MM.1S (cell line): ENCODE results near the gene C1orf185.
"Not testable (repeated sequence)": the region's sequence is repeated elsewhere in the genome, so short reads cannot be mapped to it uniquely, and the experiment has no call there.

ENCODE experiments used
- DNase-seq: peaks from one replicate; pipeline ENCODE4 v3.0.0-alpha.2; 2015
- H2AFZ ChIP-seq: fragments of 300-600 bp; sonication (generic); 2 replicates; pipeline ENCODE4 v1.6.0; 2016; ENCODE audit warnings: antibody characterized with exemption, low read length
- H3F3A ChIP-seq: fragments of 300-600 bp; sonication (generic); 2 replicates; pipeline ENCODE4 v1.6.1; 2016; ENCODE audit warnings: mild to moderate bottlenecking, antibody characterized with exemption, low read length, moderate library complexity, mixed read lengths; ENCODE audit not compliant: insufficient read depth
- H3K27ac ChIP-seq: fragments of 300-600 bp; sonication (generic); 2 replicates; pipeline ENCODE4 v1.5.1; 2016; ENCODE audit warnings: mild to moderate bottlenecking, low read length
- H3K27me3 ChIP-seq: fragments of 300-600 bp; sonication (generic); replicated peaks from 2 replicates; pipeline ENCODE4 v1.6.0; 2016; ENCODE audit warnings: low read length; ENCODE audit not compliant: insufficient read depth
- H3K36me3 ChIP-seq: fragments of 300-600 bp; sonication (generic); replicated peaks from 2 replicates; pipeline ENCODE4 v1.6.1; 2016; ENCODE audit warnings: mild to moderate bottlenecking, low read length, mixed read lengths; ENCODE audit not compliant: insufficient read depth
- H3K4me1 ChIP-seq: fragments of 300-600 bp; sonication (generic); 2 replicates; pipeline ENCODE4 v1.6.1; 2016; ENCODE audit warnings: low read length, mixed read lengths
- H3K4me2 ChIP-seq: fragments of 300-600 bp; sonication (generic); 2 replicates; pipeline ENCODE4 v1.6.0; 2016; ENCODE audit warnings: low read depth, low read length
- H3K4me3 ChIP-seq: fragments of 300-600 bp; sonication (generic); 2 replicates; pipeline ENCODE4 v1.5.1; 2016; ENCODE audit warnings: low read length, mixed read lengths
- H3K79me2 ChIP-seq: fragments of 300-600 bp; sonication (generic); 2 replicates; pipeline ENCODE4 v1.6.1; 2016; ENCODE audit warnings: mixed run types, low read length, mixed read lengths
- H3K9ac ChIP-seq: fragments of 300-600 bp; sonication (generic); 2 replicates; pipeline ENCODE4 v1.6.1; 2016; ENCODE audit warnings: low read length, mixed read lengths
- H3K9me2 ChIP-seq: fragments of 300-600 bp; sonication (generic); replicated peaks from 2 replicates; pipeline ENCODE4 v1.6.1; 2016; ENCODE audit warnings: mild to moderate bottlenecking, low read length, mixed read lengths; ENCODE audit not compliant: insufficient read depth
- H3K9me3 ChIP-seq: fragments of 300-600 bp; sonication (generic); replicated peaks from 2 replicates; pipeline ENCODE4 v1.6.1; 2016; ENCODE audit warnings: mild to moderate bottlenecking, low read length, mixed read lengths; ENCODE audit not compliant: insufficient read depth
- H4K20me1 ChIP-seq: fragments of 300-600 bp; sonication (generic); 2 replicates; pipeline ENCODE4 v1.6.1; 2016; ENCODE audit warnings: mild to moderate bottlenecking, low read length, moderate library complexity, mixed read lengths; ENCODE audit not compliant: insufficient read depth
- CTCF ChIP-seq: fragments of 300-600 bp; sonication (generic); IDR thresholded peaks from 2 replicates; pipeline ENCODE4 v1.5.1; 2016; ENCODE audit warnings: antibody characterized with exemption, low read length, mixed read lengths
- EZH2 ChIP-seq: fragments of 300-600 bp; sonication (generic); optimal IDR thresholded peaks from 2 replicates; pipeline ENCODE3; 2017; ENCODE audit warnings: low read depth, mild to moderate bottlenecking, antibody characterized with exemption, low read length, mixed read lengths
- EZH2phosphoT487 ChIP-seq: fragments of 300-600 bp; sonication (generic); IDR thresholded peaks from 2 replicates; pipeline ENCODE4 v1.6.1; 2018; ENCODE audit warnings: antibody characterized with exemption, low read length

The C1orf185 gene

GRCh38 chr1:51114137-51114536 is 12.1 kb downstream of the C1orf185 start:
- Histone ChIP-seq H3K4me3 (no peak overlapping the region), H3K9me2 (no peaks in the 10 kb centered on the region), H3K79me2 (no peaks in the 10 kb centered on the region), H3K27me3 (no peaks in the 10 kb centered on the region), H4K20me1 (no peaks in the 10 kb centered on the region), H2AFZ (no peak overlapping the region), H3K4me2 (no peak overlapping the region), H3K9ac (no peak overlapping the region), H3F3A (no peaks in the 10 kb centered on the region), H3K36me3 (no peaks in the 10 kb centered on the region), H3K27ac (no peak overlapping the region), H3K4me1 (no peaks in the 10 kb centered on the region), H3K9me3 (no peaks in the 10 kb centered on the region)
- DNase-seq, result no peak
- no peak for TF ChIP-seq EZH2

GRCh38 chr1:51115714-51116404 is 13.8 kb downstream of the C1orf185 start:
- H3K27ac ChIP-seq, result no peak overlapping the region
- no peaks in the 10 kb centered on the region for H3K9me3 ChIP-seq
- no peak overlapping the region for H2AFZ ChIP-seq
- TF ChIP-seq CTCF (no peak), EZH2 (no peak), EZH2phosphoT487 (no peak)
- no peaks in the 10 kb centered on the region for H3K36me3 ChIP-seq
- DNase-seq, result no peak
- H3K4me3 ChIP-seq, result no peak overlapping the region
- H3K27me3 ChIP-seq, result no peaks in the 10 kb centered on the region
- H3K4me1 ChIP-seq, result no peaks in the 10 kb centered on the region
- no peaks in the 10 kb centered on the region for H3F3A ChIP-seq
- H3K9me2 ChIP-seq, result no peaks in the 10 kb centered on the region
- no peak overlapping the region for H3K4me2 ChIP-seq
- no peak overlapping the region for H3K9ac ChIP-seq
- H4K20me1 ChIP-seq, result no peaks in the 10 kb centered on the region
- H3K79me2 ChIP-seq, result no peaks in the 10 kb centered on the region

GRCh38 chr1:51119331-51119730 is 17.3 kb downstream of the C1orf185 start:
- H3K9ac ChIP-seq, result no peak overlapping the region
- H3F3A ChIP-seq, result no peaks in the 10 kb centered on the region
- no peak overlapping the region for H2AFZ ChIP-seq
- no peak overlapping the region for H3K4me3 ChIP-seq
- H3K27ac ChIP-seq, result no peak overlapping the region
- H3K4me2 ChIP-seq, result no peak overlapping the region
- no peaks in the 10 kb centered on the region for H3K36me3 ChIP-seq
- H3K27me3 ChIP-seq, result no peaks in the 10 kb centered on the region
- no peaks in the 10 kb centered on the region for H3K79me2 ChIP-seq
- TF ChIP-seq CTCF, result no peak
- TF ChIP-seq EZH2phosphoT487, result no peak
- no peak for TF ChIP-seq EZH2
- no peak for DNase-seq
- H3K9me3 ChIP-seq, result no peaks in the 10 kb centered on the region
- H3K4me1 ChIP-seq, result no peaks in the 10 kb centered on the region
- H3K9me2 ChIP-seq, result no peaks in the 10 kb centered on the region
- no peaks in the 10 kb centered on the region for H4K20me1 ChIP-seq

- Histone ChIP-seq H3K4me3 (no peak overlapping the region), H3K4me1 (no peaks in the 10 kb centered on the region), H3K79me2 (no peaks in the 10 kb centered on the region), H3K9ac (no peak overlapping the region), H2AFZ (no peak overlapping the region), H3F3A (no peaks in the 10 kb centered on the region), H4K20me1 (no peaks in the 10 kb centered on the region), H3K9me2 (no peaks in the 10 kb centered on the region), H3K4me2 (no peak overlapping the region), H3K27me3 (no peaks in the 10 kb centered on the region), H3K27ac (no peak overlapping the region), H3K9me3 (no peaks in the 10 kb centered on the region), H3K36me3 (no peaks in the 10 kb centered on the region)
- DNase-seq, result no peak
- TF ChIP-seq CTCF, result no peak
- TF ChIP-seq EZH2, result no peak
- no peak for TF ChIP-seq EZH2phosphoT487
Observed at GRCh38 chr1:51120629-51121028, 18.6 kb downstream of the C1orf185 start.

- H3K27me3 ChIP-seq, result not testable (repeated sequence)
Observed at GRCh38 chr1:51127152-51127551, 25.1 kb downstream of the C1orf185 start.

More at GRCh38 chr1:51127152-51127551, 25.1 kb downstream of the C1orf185 start:
- H3K9me3 ChIP-seq, H3K4me2 ChIP-seq, DNase-seq, H3F3A ChIP-seq, H3K79me2 ChIP-seq, H2AFZ ChIP-seq, H3K9ac ChIP-seq, H3K27ac ChIP-seq, H3K9me2 ChIP-seq, H3K4me1 ChIP-seq, H3K36me3 ChIP-seq, H4K20me1 ChIP-seq, H3K4me3 ChIP-seq: not testable (repeated sequence)
